Thoracic aorta (tissue), 2 donors: ENCODE measurements around the gene KIRREL2. TPM values are rescaled to one million over a fixed set of nuclear protein-coding genes. Genes with fewer than 3 reads are reported as not detected.

Source experiments
- ATAC-seq: fragments of 150-250 bp; one replicate; pipeline ENCODE4 v1.8.0; 2017; ENCODE audit warnings: low read depth; ENCODE audit not compliant: insufficient number of reproducible peaks, low FRiP score
- DNase-seq: peaks from one replicate; pipeline ENCODE4 v3.0.0-alpha.2; 2020; ENCODE audit warnings: low spot score
- H3K27ac ChIP-seq, 2 donors: fragments of 200-600 bp; sonication (generic); 1 replicate in 1 of 2; 2 replicates in 1 of 2; pipeline ENCODE4 v1.5.1; 2016; ENCODE audit warnings: mild to moderate bottlenecking in 2 of 2, moderate library complexity in 2 of 2
- H3K27me3 ChIP-seq: fragments of 200-600 bp; sonication (generic); replicated peaks from 2 replicates; pipeline ENCODE4 v1.6.0; 2016; ENCODE audit warnings: mild to moderate bottlenecking; ENCODE audit not compliant: insufficient read depth
- H3K36me3 ChIP-seq: fragments of 200-600 bp; sonication (generic); one replicate; pipeline ENCODE4 v1.5.1; 2016
- H3K4me1 ChIP-seq, 2 donors: fragments of 200-600 bp; sonication (generic); 1 replicate in 1 of 2; 2 replicates in 1 of 2; pipeline versions ENCODE4 v1.5.1 to v1.6.0; 2016; ENCODE audit warnings: low read depth in 2 of 2, mild to moderate bottlenecking in 1 of 2; ENCODE audit not compliant: control insufficient read depth in 1 of 2
- H3K4me3 ChIP-seq: fragments of 200-600 bp; sonication (generic); 2 replicates; pipeline ENCODE4 v1.5.1; 2016; ENCODE audit warnings: mild to moderate bottlenecking
- H3K9me3 ChIP-seq: fragments of 200-600 bp; sonication (generic); 2 replicates; pipeline ENCODE4 v1.5.1; 2016
- CTCF ChIP-seq: fragments of 200-600 bp; sonication (generic); IDR thresholded peaks from one replicate; pipeline ENCODE4 v1.5.1; 2019; ENCODE audit warnings: antibody characterized with exemption
- total RNA-seq, 2 donors: library from RNA; depleted of rRNA; stranded (reverse); fragments of >200 nt; gene quantifications; one replicate each; pipeline versions ENCODE4 v1.1.0 to v1.2.3, GENCODE V29; 2016

The KIRREL2 gene
- total RNA-seq, 2 donors from 2014 or later = 0.92 TPM; not detected in 1

GRCh38 chr19:35879770-35880317, 23.1 kb downstream of the KIRREL2 start:
- ATAC-seq = no peak
- Histone ChIP-seq H3K4me3 (no peak overlapping the region), H3K9me3 (no peaks in the 10 kb centered on the region), H3K4me1 (no peaks in the 10 kb centered on the region), H3K36me3 (no peaks in the 10 kb centered on the region), H3K27ac (no peak overlapping the region), H3K27me3 (no peaks in the 10 kb centered on the region)
- DNase-seq = peak; percentile 62
- no peak for TF ChIP-seq CTCF

DNA sequence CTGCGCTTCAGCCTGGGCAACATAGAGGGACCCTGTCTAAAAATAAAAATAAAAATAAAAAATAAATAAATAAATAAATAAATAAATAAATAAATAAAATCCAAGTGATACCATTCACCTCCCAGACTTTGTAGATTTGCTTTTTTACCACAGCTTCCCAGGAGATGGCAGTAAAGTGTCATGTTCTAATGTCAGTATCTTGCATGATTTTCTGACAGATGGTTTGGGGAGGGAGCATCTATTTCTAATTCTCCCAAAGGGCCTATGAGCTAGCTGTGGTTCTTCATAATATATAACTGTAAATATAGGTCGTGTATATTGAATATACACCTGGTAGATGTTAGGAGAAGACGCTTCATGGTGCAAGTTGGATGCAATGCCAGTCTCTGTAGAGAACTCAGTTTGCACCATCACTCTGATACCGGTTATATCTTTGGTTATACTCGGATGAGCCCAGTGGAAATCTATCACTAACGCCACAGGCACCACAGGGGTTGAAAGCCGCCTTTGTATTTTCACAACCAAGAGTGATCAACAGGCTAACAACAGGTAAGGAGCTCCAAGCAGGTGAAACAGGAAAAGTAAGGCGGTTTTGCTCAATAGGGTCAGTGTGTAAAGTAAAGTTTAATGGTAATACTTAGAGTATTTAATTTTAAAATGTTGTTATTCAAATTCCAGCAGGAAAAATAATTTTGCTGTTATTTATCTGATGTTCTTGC, 25.6 kb downstream of the KIRREL2 start:
- no peak overlapping the region for H3K4me3 ChIP-seq
- H3K27me3 ChIP-seq = no peaks in the 10 kb centered on the region
- H3K9me3 ChIP-seq = no peaks in the 10 kb centered on the region
- peak; percentile 9 for ATAC-seq
- TF ChIP-seq CTCF = peak; percentile 21
- H3K36me3 ChIP-seq = no peaks in the 10 kb centered on the region
- H3K4me1 ChIP-seq = no peaks in the 10 kb centered on the region
- no peak for DNase-seq
- H3K27ac ChIP-seq = no peak overlapping the region

GRCh38 chr19:35883882-35884281, 27.2 kb downstream of the KIRREL2 start:
- no peaks in the 10 kb centered on the region for H3K4me1 ChIP-seq
- DNase-seq (no peak), ATAC-seq (no peak)
- no peak overlapping the region for H3K27ac ChIP-seq
- H3K27me3 ChIP-seq = no peaks in the 10 kb centered on the region
- H3K4me3 ChIP-seq = no peak overlapping the region
- no peaks in the 10 kb centered on the region for H3K9me3 ChIP-seq
- no peak for TF ChIP-seq CTCF
- peaks cover 10% of the 10 kb centered on the region for H3K36me3 ChIP-seq

- H3K27me3 ChIP-seq = no peaks in the 10 kb centered on the region
- no peak overlapping the region for H3K4me3 ChIP-seq
- TF ChIP-seq CTCF = no peak
- H3K4me1 ChIP-seq = no peaks in the 10 kb centered on the region
- H3K36me3 ChIP-seq = peaks cover 10% of the 10 kb centered on the region
- no peaks in the 10 kb centered on the region for H3K9me3 ChIP-seq
- no peak for DNase-seq
- no peak for ATAC-seq
- no peak overlapping the region for H3K27ac ChIP-seq
Measured at GRCh38 chr19:35885225-35885738, 28.6 kb downstream of the KIRREL2 start.

GRCh38 chr19:35885904-35886303, 29.2 kb downstream of the KIRREL2 start:
- Histone ChIP-seq H3K4me3 (no peak overlapping the region), H3K27ac (no peak overlapping the region), H3K36me3 (peaks cover 10% of the 10 kb centered on the region), H3K27me3 (no peaks in the 10 kb centered on the region), H3K4me1 (no peaks in the 10 kb centered on the region), H3K9me3 (no peaks in the 10 kb centered on the region)
- no peak for TF ChIP-seq CTCF
- DNase-seq (no peak), ATAC-seq (no peak)
